CD8-positive, alpha-beta memory T cell (primary cell): ENCODE results near the gene ACO1. TPM values are rescaled to one million over a fixed set of nuclear protein-coding genes. Genes with fewer than 3 reads are reported as not detected.

Experiments used
- CTCF ChIA-PET: fragments of 350-600 bp; sonication (Branson Sonifier 250); formaldehyde crosslinking; loops from one replicate; lab custom pipeline; 2021; ENCODE audit warnings: antibody characterized with exemption; lab: Charles Lee
- POLR2A ChIA-PET: fragments of 350-600 bp; sonication (Branson Sonifier 250); formaldehyde crosslinking; loops from one replicate; lab custom pipeline; 2021; ENCODE audit warnings: antibody characterized with exemption; lab: Charles Lee
- DNase-seq, 5 donors: peaks; one replicate each; pipeline versions ENCODE4 v3.0.0 to v3.0.0-alpha.2; 2020 to 2022; ENCODE audit warnings: mixed read lengths in 1 of 5
- H3K27ac ChIP-seq: one replicate; pipeline ENCODE4 v1.7.0; 2013; ENCODE audit warnings: low read depth, mild to moderate bottlenecking, low read length, moderate library complexity
- H3K27me3 ChIP-seq: 2 replicates; pipeline ENCODE4 v1.7.0; 2013; ENCODE audit warnings: low read length, mild to moderate bottlenecking; ENCODE audit not compliant: insufficient read depth, poor library complexity, severe bottlenecking
- H3K36me3 ChIP-seq: 2 replicates; pipeline ENCODE4 v1.7.0; 2013; ENCODE audit warnings: mild to moderate bottlenecking, low read length, moderate library complexity; ENCODE audit not compliant: insufficient read depth
- H3K4me1 ChIP-seq: 2 replicates; pipeline ENCODE4 v1.7.0; 2013; ENCODE audit warnings: mild to moderate bottlenecking, low read length, moderate library complexity; ENCODE audit not compliant: insufficient read depth
- H3K4me3 ChIP-seq: 2 replicates; pipeline ENCODE4 v1.7.0; 2013; ENCODE audit warnings: mild to moderate bottlenecking, low read length
- H3K9me3 ChIP-seq: 2 replicates; pipeline ENCODE4 v1.7.0; 2013; ENCODE audit warnings: mild to moderate bottlenecking, low read length
- H3K27ac Mint-ChIP-seq, 8 donors: one replicate each; pipeline ENCODE4 v1.8.0; 2020 to 2021; ENCODE audit warnings: mixed read lengths in 8 of 8, mild to moderate bottlenecking in 6 of 8, inconsistent platforms in 3 of 8, moderate library complexity in 3 of 8
- H3K27me3 Mint-ChIP-seq, 2 donors: one replicate each; pipeline ENCODE4 v1.8.0; 2020 to 2021; ENCODE audit warnings: mixed read lengths in 2 of 2, mild to moderate bottlenecking in 1 of 2, moderate library complexity in 1 of 2
- H3K36me3 Mint-ChIP-seq, 3 donors: one replicate each; pipeline ENCODE4 v1.8.0; 2020 to 2021; ENCODE audit warnings: mixed read lengths in 3 of 3, inconsistent platforms in 1 of 3, mild to moderate bottlenecking in 1 of 3
- H3K4me1 Mint-ChIP-seq, 3 donors: one replicate each; pipeline ENCODE4 v1.8.0; 2020 to 2021; ENCODE audit warnings: mixed read lengths in 3 of 3, inconsistent platforms in 1 of 3, mild to moderate bottlenecking in 1 of 3
- H3K4me3 Mint-ChIP-seq, 7 donors: one replicate each; pipeline ENCODE4 v1.8.0; 2020 to 2021; ENCODE audit warnings: mixed read lengths in 7 of 7, mild to moderate bottlenecking in 6 of 7, moderate library complexity in 4 of 7, inconsistent platforms in 2 of 7
- H3K9me3 Mint-ChIP-seq, 5 donors: one replicate each; pipeline ENCODE4 v1.8.0; 2020 to 2022; ENCODE audit warnings: mixed read lengths in 5 of 5, mild to moderate bottlenecking in 3 of 5, moderate library complexity in 2 of 5, inconsistent platforms in 1 of 5
- polyA plus RNA-seq: library from polyadenylated mRNA; unstranded; fragments of 300-500 nt; fragmentation: Illumina TruSeq; gene quantifications from one replicate; pipeline ENCODE4 v1.2.3, GENCODE V29; 2021
- total RNA-seq, 2 experiments: library from RNA; stranded (reverse); gene quantifications; one replicate each; pipeline ENCODE4 v1.2.3, GENCODE V29; 2021

ACO1 gene
- total and polyA plus RNA-seq, 3 experiments from 2014 or later: 11.0 to 13.6 (median 13.5) TPM

- ChIA-PET POLR2A (no interaction called here), CTCF (interaction anchor here (0.9 to 1.8 kb wide), 4 partner anchors 10 to 48 kb away, joined by 3 to 8 read pairs (median 4); no protein-coding TSS in a partner anchor)
- H3K27ac ChIP-seq: no peak overlapping the region
- peaks cover 3% of the 10 kb centered on the region for H3K36me3 ChIP-seq
- H3K27me3 Mint-ChIP-seq: no peaks in the 10 kb centered on the region
- H3K27ac Mint-ChIP-seq: peak overlapping the region in 3 of 8 donors; percentile 48 to 66 (median 52)
- H3K4me3 Mint-ChIP-seq: no peak overlapping the region
- H3K4me3 ChIP-seq: no peak overlapping the region
- DNase-seq: no peak
- H3K36me3 Mint-ChIP-seq: peaks cover 4 to 62% (median 15%) of the 10 kb centered on the region in 3 donors
- no peaks in the 10 kb centered on the region for H3K27me3 ChIP-seq
- no peaks in the 10 kb centered on the region for H3K9me3 Mint-ChIP-seq
- H3K4me1 Mint-ChIP-seq: no peaks in the 10 kb centered on the region
- no peaks in the 10 kb centered on the region for H3K4me1 ChIP-seq
- no peaks in the 10 kb centered on the region for H3K9me3 ChIP-seq
These were observed 42.0 kb downstream of the ACO1 start for GRCh38 chr9:32426278-32426939.

GRCh38 chr9:32427111-32427873 lies 42.8 kb downstream of the ACO1 start:
- peaks cover 3% of the 10 kb centered on the region for H3K36me3 ChIP-seq
- POLR2A ChIA-PET: no interaction called here
- no peak overlapping the region for H3K4me3 ChIP-seq
- no peak overlapping the region for H3K27ac ChIP-seq
- CTCF ChIA-PET: interaction anchor here (0.6 to 1.8 kb wide), 4 partner anchors 9 to 145 kb away, joined by 3 to 8 read pairs (median 4); no protein-coding TSS in a partner anchor
- H3K4me3 Mint-ChIP-seq: no peak overlapping the region
- H3K27me3 Mint-ChIP-seq: no peaks in the 10 kb centered on the region
- no peaks in the 10 kb centered on the region for H3K9me3 ChIP-seq
- no peaks in the 10 kb centered on the region for H3K4me1 ChIP-seq
- no peaks in the 10 kb centered on the region for H3K4me1 Mint-ChIP-seq
- H3K27me3 ChIP-seq: no peaks in the 10 kb centered on the region
- H3K27ac Mint-ChIP-seq: peak overlapping the region in 2 of 8 donors; percentile 42 to 63
- H3K9me3 Mint-ChIP-seq: no peaks in the 10 kb centered on the region
- DNase-seq: no peak
- H3K36me3 Mint-ChIP-seq: peaks cover 4 to 65% (median 15%) of the 10 kb centered on the region in 3 donors

GRCh38 chr9:32430720-32431119 lies 46.3 kb downstream of the ACO1 start:
- ChIA-PET CTCF (interaction anchor here (1.0 to 3.1 kb wide), 2 partner anchors 47 to 51 kb away, joined by 6 to 15 read pairs; partner anchors contain the start of gene ACO1), POLR2A (no interaction called here)
- no peaks in the 10 kb centered on the region for H3K4me1 Mint-ChIP-seq
- no peak for DNase-seq
- no peaks in the 10 kb centered on the region for H3K9me3 Mint-ChIP-seq
- Histone ChIP-seq H3K4me1 (no peaks in the 10 kb centered on the region), H3K27ac (no peak overlapping the region), H3K36me3 (peaks cover 3% of the 10 kb centered on the region), H3K4me3 (no peak overlapping the region), H3K9me3 (no peaks in the 10 kb centered on the region), H3K27me3 (no peaks in the 10 kb centered on the region)
- no peak overlapping the region for H3K27ac Mint-ChIP-seq
- no peaks in the 10 kb centered on the region for H3K27me3 Mint-ChIP-seq
- H3K36me3 Mint-ChIP-seq: peaks cover 0 to 68% (median 3%) of the 10 kb centered on the region in 3 donors
- H3K4me3 Mint-ChIP-seq: no peak overlapping the region

GRCh38 chr9:32431196-32431595 lies 46.8 kb downstream of the ACO1 start:
- Mint-ChIP-seq H3K4me1 (no peaks in the 10 kb centered on the region), H3K27me3 (no peaks in the 10 kb centered on the region), H3K4me3 (no peak overlapping the region), H3K9me3 (no peaks in the 10 kb centered on the region), H3K36me3 (peaks cover 0 to 68% (median 4%) of the 10 kb centered on the region in 3 donors), H3K27ac (peak overlapping the region in 1 of 8 donors; percentile 31)
- Histone ChIP-seq H3K36me3 (no peaks in the 10 kb centered on the region), H3K4me1 (no peaks in the 10 kb centered on the region), H3K4me3 (no peak overlapping the region), H3K27ac (no peak overlapping the region), H3K27me3 (no peaks in the 10 kb centered on the region), H3K9me3 (no peaks in the 10 kb centered on the region)
- ChIA-PET CTCF (interaction anchor here (1.0 to 5.1 kb wide), 3 partner anchors 48 to 52 kb away, joined by 6 to 56 read pairs (median 15); partner anchors contain the start of gene ACO1), POLR2A (no interaction called here)
- DNase-seq: no peak

- Histone ChIP-seq H3K4me1 (no peaks in the 10 kb centered on the region), H3K36me3 (no peaks in the 10 kb centered on the region), H3K4me3 (no peak overlapping the region), H3K27ac (no peak overlapping the region), H3K9me3 (no peaks in the 10 kb centered on the region), H3K27me3 (no peaks in the 10 kb centered on the region)
- peaks cover 0 to 72% (median 10%) of the 10 kb centered on the region in 3 donors for H3K36me3 Mint-ChIP-seq
- no peaks in the 10 kb centered on the region for H3K27me3 Mint-ChIP-seq
- peak; percentile 4 to 64 (median 14) for DNase-seq
- H3K4me1 Mint-ChIP-seq: no peaks in the 10 kb centered on the region
- peak overlapping the region in 3 of 8 donors; percentile 61 to 91 (median 71) for H3K27ac Mint-ChIP-seq
- ChIA-PET POLR2A (no interaction called here), CTCF (interaction anchor here (0.7 to 5.1 kb wide), 7 partner anchors 9 to 148 kb away, joined by 3 to 56 read pairs (median 4); partner anchors contain the start of gene ACO1)
- no peak overlapping the region for H3K4me3 Mint-ChIP-seq
- H3K9me3 Mint-ChIP-seq: no peaks in the 10 kb centered on the region
These were observed 47.6 kb downstream of the ACO1 start for GRCh38 chr9:32431940-32432555.

- no peak overlapping the region for H3K27ac ChIP-seq
- no peaks in the 10 kb centered on the region for H3K4me1 ChIP-seq
- H3K4me1 Mint-ChIP-seq: no peaks in the 10 kb centered on the region
- H3K9me3 ChIP-seq: no peaks in the 10 kb centered on the region
- H3K4me3 Mint-ChIP-seq: no peak overlapping the region
- no peaks in the 10 kb centered on the region for H3K36me3 ChIP-seq
- H3K27me3 ChIP-seq: no peaks in the 10 kb centered on the region
- peaks cover 0 to 87% (median 14%) of the 10 kb centered on the region in 3 donors for H3K36me3 Mint-ChIP-seq
- ChIA-PET POLR2A (no interaction called here), CTCF (interaction anchor here (5.1 kb wide), 1 partner anchor 56 kb away, joined by 56 read pairs; no protein-coding TSS in a partner anchor)
- no peak overlapping the region for H3K4me3 ChIP-seq
- no peak for DNase-seq
- no peaks in the 10 kb centered on the region for H3K27me3 Mint-ChIP-seq
- no peak overlapping the region for H3K27ac Mint-ChIP-seq
- H3K9me3 Mint-ChIP-seq: no peaks in the 10 kb centered on the region
These were observed 50.4 kb downstream of the ACO1 start for GRCh38 chr9:32434892-32435291.

- no peaks in the 10 kb centered on the region for H3K4me1 Mint-ChIP-seq
- CTCF ChIA-PET: interaction anchor here (1.3 kb wide), 1 partner anchor 16 kb away, joined by 3 read pairs; no protein-coding TSS in a partner anchor
- H3K9me3 ChIP-seq: no peaks in the 10 kb centered on the region
These were observed 57.2 kb downstream of the ACO1 start for GRCh38 chr9:32441678-32442077.

More at GRCh38 chr9:32441678-32442077, 57.2 kb downstream of the ACO1 start:
- Mint-ChIP-seq H3K27ac (peak overlapping the region in 2 of 8 donors; percentile 22 to 72), H3K4me3 (no peak overlapping the region), H3K36me3 (peaks cover 21 to 87% (median 21%) of the 10 kb centered on the region in 3 donors), H3K9me3 (no peaks in the 10 kb centered on the region), H3K27me3 (no peaks in the 10 kb centered on the region)
- no peak for DNase-seq
- Histone ChIP-seq H3K27me3 (no peaks in the 10 kb centered on the region), H3K36me3 (no peaks in the 10 kb centered on the region), H3K4me1 (no peaks in the 10 kb centered on the region), H3K27ac (no peak overlapping the region), H3K4me3 (no peak overlapping the region)
- POLR2A ChIA-PET: interaction anchor here (0.6 kb wide), 1 partner anchor 29 kb away, joined by 5 read pairs; no protein-coding TSS in a partner anchor
